ENCODE data around the gene NOP56.
"Not testable (repeated sequence)": the region's sequence is repeated elsewhere in the genome, so short reads cannot be mapped to it uniquely, and the experiment has no call there.

The NOP56 gene

DNA sequence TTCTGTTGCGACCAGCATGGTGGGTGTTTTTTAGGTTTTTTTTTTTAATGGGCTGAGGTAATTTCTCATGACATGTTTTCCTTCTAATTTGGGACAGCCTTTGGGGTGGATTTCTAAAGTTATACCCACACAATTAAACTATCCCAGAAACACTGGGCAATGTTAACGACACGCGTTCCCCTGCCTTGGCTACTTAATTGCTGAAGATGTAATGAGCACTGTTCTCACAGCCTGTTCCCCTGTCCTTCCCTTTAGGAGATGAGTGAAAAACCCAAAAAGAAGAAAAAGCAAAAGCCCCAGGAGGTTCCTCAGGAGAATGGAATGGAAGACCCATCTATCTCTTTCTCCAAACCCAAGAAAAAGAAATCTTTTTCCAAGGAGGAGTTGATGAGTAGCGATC, 5.2 kb downstream of the NOP56 start:
- no peak overlapping the region for H3K4me3 Mint-ChIP-seq
- peak overlapping the region in 1 of 2 donors; percentile 75 for H3K27ac Mint-ChIP-seq
- H3K9me3 Mint-ChIP-seq = no peaks in the 10 kb centered on the region
- no peak for DNase-seq
- H3K4me1 Mint-ChIP-seq = peaks cover 71% of the 10 kb centered on the region
- no peaks in the 10 kb centered on the region for H3K27me3 Mint-ChIP-seq
- no peak for ATAC-seq

DNA sequence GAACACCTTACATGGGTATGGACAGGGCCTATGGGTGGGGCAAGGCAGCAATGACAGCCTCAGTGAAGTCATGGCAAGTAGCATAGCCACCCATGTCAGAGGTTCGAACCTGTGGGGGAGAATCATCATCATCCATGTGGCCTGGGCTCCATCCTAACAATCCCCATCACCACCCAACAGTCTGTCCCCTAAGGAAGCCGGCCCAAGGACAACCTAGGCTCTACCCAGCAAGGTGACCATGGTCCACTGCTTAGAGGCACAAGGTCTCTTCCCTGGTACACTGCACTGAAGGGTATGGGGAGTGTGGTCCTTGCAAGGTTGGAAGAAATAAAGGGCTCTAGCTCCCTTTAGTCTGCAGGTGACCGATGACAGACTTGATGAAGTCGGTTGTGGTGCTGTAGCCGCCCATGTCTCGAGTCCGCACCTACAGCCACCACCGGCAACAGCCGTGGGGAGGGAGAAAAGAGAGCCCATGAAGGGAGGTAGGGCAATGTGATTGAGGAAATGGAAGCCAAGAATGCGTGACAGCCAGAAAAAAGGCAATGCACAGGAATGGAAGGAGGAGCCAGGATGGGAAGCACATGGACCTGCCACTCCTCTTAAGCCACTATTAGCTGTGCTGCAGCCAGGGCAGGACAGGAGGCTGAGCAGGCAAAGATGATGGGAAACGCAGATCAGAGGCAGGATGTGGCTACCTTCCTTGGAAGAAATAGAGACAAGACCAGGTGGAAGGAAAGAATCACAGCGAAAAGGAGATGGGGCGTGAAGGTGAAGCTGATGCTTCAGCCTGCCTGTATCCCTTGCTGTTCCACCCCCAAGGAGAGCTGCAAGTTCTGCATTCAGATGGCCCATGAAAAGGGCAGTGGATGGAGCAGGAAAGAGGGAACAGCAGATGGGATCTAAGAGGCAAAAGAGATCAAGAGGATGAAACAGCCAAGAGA, 6.3 kb downstream of the NOP56 start:
- Mint-ChIP-seq H3K4me3 (peak overlapping the region in 1 of 2 donors; percentile 27), H3K4me1 (peaks cover 78% of the 10 kb centered on the region), H3K27me3 (no peaks in the 10 kb centered on the region), H3K27ac (peak overlapping the region; percentile 22 to 76), H3K9me3 (no peaks in the 10 kb centered on the region)
- DNase-seq = no peak
- ATAC-seq = peak; percentile 39

DNA sequence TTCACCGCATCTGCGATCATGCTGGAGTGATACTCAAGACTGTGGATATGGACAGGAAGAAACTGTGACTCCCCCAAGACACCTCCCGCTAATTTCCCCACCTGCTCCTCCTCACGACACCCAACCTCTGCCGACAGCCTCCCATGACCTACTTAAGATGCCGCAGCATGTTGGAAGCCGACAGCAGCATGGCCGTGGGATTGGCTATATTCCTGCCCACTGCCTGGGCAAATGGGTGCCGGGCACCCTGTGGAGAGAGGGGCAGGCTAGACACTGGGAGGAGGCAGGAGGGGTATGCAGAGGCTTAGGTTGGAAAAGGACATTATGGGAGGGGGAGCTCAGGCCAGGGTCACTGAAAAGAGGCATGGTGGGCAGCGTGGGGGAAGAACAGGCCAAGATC, 7.1 kb downstream of the NOP56 start:
- Mint-ChIP-seq H3K4me1 (peaks cover 75% of the 10 kb centered on the region), H3K27me3 (no peaks in the 10 kb centered on the region), H3K4me3 (no peak overlapping the region), H3K27ac (peak overlapping the region in 1 of 2 donors; percentile 30), H3K9me3 (no peaks in the 10 kb centered on the region)
- DNase-seq = no peak
- ATAC-seq = no peak

DNA sequence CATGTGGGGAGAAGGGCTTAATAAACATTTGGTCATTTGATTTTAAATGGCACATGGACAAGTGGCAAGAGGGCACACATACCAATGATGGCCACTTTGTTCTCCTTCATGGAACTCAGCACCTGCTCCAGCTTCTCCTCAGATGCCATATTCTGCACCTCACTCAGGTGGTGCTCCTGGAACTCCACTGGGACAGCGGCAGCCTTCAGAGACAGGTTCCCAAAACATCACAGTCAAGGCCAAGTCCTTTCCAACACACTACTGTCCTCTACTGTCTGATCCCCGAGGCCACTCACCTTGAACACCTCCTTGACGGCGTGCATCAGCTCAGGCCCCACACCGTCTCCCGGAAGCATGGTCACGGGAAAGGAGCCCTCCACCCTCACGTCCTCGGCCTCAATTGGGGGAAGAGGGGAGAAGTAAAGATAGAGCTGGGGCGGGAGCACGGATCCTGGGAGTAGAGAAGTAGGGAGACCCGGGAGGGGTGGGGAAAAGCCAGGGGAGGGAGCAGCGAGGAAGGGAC, 11.0 kb downstream of the NOP56 start:
- Mint-ChIP-seq H3K4me1 (peaks cover 46% of the 10 kb centered on the region), H3K4me3 (peak overlapping the region; percentile 90 to 91), H3K27ac (peak overlapping the region; percentile 96 to 98), H3K9me3 (no peaks in the 10 kb centered on the region), H3K27me3 (no peaks in the 10 kb centered on the region)
- no peak for DNase-seq
- no peak for ATAC-seq

DNA sequence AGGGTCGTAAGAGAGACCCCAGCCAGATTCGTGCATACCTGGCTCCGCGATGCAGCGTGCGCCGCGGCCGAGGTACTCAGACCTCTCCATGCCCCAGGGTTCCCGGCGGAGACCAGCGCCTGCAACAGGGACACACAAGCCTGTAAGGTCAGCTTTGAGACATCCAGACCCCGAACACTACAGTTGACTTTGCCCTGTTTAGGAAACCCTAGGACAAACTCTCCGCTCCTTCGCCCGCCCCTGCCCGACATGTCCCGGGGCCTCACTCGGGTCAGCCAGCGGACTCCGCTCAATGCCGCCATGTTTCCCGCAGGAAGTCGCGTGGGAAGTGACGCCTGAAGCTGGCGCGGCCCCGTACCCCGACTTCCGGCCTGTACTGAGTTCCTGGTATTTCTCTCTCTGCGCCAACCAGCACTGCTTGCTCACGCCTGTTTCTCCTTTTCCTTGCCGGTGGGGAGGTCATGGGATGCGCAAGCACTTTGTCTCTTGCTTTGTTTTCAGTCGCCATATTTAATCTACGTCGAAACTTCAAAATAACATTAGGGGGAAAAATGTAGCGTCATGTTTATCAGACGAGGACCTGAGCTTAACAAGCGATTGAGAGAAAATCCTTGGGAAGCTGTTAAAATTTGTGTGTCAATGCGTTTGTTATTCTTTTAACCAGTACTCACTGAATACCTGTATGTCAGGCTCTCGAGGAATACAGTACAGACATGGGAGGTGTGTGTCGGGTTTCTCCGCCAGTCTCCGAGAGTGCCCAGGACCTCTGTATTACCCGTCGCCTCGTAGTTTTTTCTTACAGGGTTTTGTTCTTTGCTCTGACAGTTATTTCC, 11.7 kb downstream of the NOP56 start, which contains the start of gene IDH3B:
Gene IDH3B, minus strand, starts transcription at position 330 of the 833 bp plus-strand sequence. Its CDS starts 28 bp downstream, at position 302.
- Mint-ChIP-seq H3K4me3 (peak within 1 kb of the TSS; percentile 90 to 91), H3K27me3 (no peaks in the 10 kb centered on the region), H3K9me3 (no peaks in the 10 kb centered on the region), H3K4me1 (peaks cover 39% of the 10 kb centered on the region), H3K27ac (peak within 1 kb of the TSS; percentile 96 to 98)
- ATAC-seq (peak; percentile 98), DNase-seq (peak; percentile 83 to 91)

DNA sequence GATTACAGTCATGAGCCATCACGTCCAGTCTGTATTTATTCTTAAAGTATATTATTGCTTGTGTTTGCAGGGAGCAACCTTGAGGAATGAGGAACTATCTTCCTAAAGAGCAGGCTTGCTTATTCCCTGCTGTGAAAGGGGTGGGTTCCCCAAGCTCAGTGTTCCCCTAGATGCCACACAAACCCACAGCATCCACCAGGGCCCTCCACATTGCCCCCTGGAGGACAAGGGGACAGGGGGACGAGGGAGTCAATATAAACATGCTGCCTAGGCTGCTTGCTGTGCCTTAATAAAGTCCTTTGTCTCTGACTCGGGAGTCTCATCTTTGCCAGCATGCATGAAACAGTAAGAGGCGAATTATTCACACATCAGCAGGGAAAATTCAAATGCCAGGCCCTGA, 19.5 kb downstream of the NOP56 start:
- no peaks in the 10 kb centered on the region for H3K4me1 Mint-ChIP-seq
- no peak overlapping the region for H3K27ac Mint-ChIP-seq
- no peaks in the 10 kb centered on the region for H3K9me3 Mint-ChIP-seq
- ATAC-seq (peak; percentile 43), DNase-seq (no peak)
- H3K27me3 Mint-ChIP-seq = no peaks in the 10 kb centered on the region
- H3K4me3 Mint-ChIP-seq = no peak overlapping the region

DNA sequence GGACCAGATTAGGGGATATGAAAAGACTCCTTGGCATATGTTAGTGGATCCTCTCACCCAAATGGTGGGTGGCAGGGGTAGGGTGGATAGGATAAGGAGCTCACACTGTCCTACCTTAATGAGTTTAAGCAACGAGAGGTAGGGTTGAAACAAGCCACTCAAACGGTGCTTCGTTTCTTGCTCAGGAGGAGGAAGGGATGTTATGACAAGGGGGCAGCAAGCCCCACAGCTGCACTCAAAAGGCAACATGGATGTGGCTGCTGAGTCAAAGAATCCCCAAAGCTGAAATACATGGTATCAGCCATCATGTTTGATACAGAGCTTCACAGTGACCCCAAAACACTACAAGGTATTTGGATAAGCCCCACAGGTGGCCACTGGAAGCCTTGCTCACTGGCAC, 20.0 kb downstream of the NOP56 start:
- Mint-ChIP-seq H3K27me3 (no peaks in the 10 kb centered on the region), H3K9me3 (no peaks in the 10 kb centered on the region), H3K27ac (no peak overlapping the region), H3K4me3 (no peak overlapping the region), H3K4me1 (no peaks in the 10 kb centered on the region)
- no peak for ATAC-seq
- DNase-seq = no peak

DNA sequence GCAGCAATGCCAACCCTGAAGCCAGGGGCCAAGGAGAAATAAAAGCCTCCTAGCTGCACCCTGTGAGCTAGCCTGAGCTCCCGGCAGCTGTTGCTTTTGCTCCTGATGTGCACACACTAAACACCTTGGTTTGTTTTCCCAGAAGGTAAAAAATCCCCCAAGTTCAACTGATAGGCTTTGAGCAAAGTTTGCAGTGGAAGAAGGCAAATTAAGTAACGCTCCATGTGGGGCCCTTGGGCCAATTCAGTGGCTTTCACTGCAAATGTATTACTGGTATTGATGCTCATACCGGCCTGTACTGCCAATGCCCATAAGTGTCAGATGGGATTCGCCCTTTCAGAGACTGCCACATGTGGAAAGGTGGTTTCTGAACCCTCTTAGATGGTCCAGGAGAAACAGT, 21.0 kb downstream of the NOP56 start:
- no peaks in the 10 kb centered on the region for H3K27me3 Mint-ChIP-seq
- H3K9me3 Mint-ChIP-seq = no peaks in the 10 kb centered on the region
- ATAC-seq (no peak), DNase-seq (no peak)
- H3K4me3 Mint-ChIP-seq = no peak overlapping the region
- H3K27ac Mint-ChIP-seq = no peak overlapping the region
- H3K4me1 Mint-ChIP-seq = no peaks in the 10 kb centered on the region

DNA sequence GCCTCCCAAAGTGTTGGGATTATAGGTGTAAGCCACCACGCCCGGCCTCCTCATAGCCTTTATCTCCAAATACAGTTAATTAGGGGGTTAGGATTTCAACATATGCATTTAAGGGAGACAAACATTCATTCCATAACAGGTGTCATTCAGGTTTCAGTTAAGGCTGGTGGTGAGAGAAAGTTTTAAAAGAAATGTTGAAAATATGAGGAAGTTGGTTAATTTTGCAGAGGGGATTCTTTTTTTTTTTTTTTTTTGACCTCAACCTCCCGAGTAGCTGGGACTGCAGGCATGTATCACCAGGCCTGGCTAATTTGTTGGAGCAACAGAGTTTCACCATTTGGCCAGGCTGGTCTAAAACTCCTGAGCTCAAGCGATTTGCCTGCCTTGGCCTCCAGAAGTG, 27.6 kb downstream of the NOP56 start:
- Mint-ChIP-seq H3K27me3 (peaks cover 40% of the 10 kb centered on the region), H3K27ac (no peak overlapping the region)

DNA sequence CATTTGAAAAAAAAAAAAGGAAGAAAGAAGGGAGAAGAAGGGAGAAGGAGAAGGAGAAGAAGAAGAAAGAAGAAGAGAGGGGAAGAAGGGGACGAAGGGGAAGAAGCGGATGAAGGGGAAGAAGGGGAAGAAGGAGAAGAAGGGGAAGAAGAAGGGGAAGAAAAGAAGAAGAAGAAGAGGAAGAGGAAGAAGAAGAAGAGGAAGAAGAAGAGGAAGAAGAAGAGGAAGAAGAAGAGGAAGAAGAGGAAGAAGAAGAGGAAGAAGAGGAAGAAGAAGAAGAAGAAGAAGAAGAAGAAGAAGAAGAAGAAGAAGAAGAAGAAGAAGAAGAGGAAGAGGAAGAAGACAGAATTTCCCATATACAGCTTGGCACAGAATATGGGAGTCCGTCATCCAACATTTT, 29.6 kb downstream of the NOP56 start:
- not testable (repeated sequence) for H3K9me3 Mint-ChIP-seq, H3K4me1 Mint-ChIP-seq, DNase-seq, H3K4me3 Mint-ChIP-seq, H3K27ac Mint-ChIP-seq, ATAC-seq
- peaks cover 44% of the 10 kb centered on the region for H3K27me3 Mint-ChIP-seq

More for the DNA sequence above, 27.6 kb downstream of the NOP56 start:
- ATAC-seq (no peak), DNase-seq (no peak)
- no peaks in the 10 kb centered on the region for H3K9me3 Mint-ChIP-seq
- H3K4me3 Mint-ChIP-seq = no peak overlapping the region
- H3K4me1 Mint-ChIP-seq = no peaks in the 10 kb centered on the region

DNA sequence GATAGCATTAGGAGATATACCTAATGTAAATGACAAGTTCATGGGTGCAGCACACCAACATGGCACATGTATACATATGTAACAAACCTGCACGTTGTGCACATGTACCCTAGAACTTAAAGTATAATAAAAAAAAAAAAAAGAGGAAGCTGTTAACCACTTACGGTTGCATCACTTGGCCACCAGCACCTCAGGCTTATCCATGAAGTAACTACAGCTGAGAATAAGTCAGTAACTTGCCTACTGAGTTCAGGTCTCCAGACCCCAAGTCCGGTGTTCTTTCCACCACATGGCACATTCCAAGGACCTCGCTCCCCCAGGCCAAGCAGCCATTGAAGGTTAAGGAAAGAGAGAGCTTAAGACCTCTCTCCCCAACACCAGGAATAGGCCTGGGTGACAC, 32.4 kb downstream of the NOP56 start:
- ATAC-seq, DNase-seq, H3K4me3 Mint-ChIP-seq, H3K9me3 Mint-ChIP-seq, H3K27ac Mint-ChIP-seq: not testable (repeated sequence)
- Mint-ChIP-seq H3K27me3 (peaks cover 50% of the 10 kb centered on the region), H3K4me1 (peaks cover 14% of the 10 kb centered on the region)

GRCh38 chr20:2687514-2687913, 35.1 kb downstream of the NOP56 start:
- DNase-seq = no peak
- H3K27ac Mint-ChIP-seq = peak overlapping the region in 1 of 2 donors; percentile 70
- ATAC-seq = no peak
- H3K4me3 Mint-ChIP-seq = peak overlapping the region in 1 of 2 donors; percentile 61
- H3K9me3 Mint-ChIP-seq = no peaks in the 10 kb centered on the region
- peaks cover 56% of the 10 kb centered on the region for H3K27me3 Mint-ChIP-seq
- H3K4me1 Mint-ChIP-seq = peaks cover 31% of the 10 kb centered on the region

DNA sequence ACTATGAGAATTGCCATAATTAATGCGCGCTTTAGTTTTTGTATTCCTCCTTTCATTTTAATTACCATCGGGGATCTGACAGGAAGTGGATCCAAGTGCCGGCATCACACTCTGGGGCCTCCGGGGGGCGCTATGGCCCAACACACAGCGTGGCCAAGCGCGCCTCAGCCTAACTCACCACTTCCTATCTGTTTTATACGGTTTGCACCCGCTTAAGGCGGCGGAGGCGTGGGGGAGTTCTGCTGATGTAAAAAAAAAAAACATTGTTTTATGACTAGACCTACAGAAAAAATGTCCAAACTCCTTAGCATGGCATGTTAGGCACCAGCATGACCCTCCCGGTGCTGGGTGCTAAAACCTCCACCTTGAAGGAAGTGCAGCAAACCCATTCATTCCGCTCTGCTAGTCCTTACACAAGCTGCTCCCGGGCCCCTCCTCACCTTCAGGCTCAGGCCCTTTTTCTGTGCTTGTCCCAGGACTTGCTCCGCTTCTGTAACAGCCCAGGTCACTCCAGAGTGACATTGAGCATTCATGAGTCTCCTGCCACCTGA, 35.7 kb downstream of the NOP56 start:
- ATAC-seq = peak; percentile 87
- Mint-ChIP-seq H3K4me1 (peaks cover 31% of the 10 kb centered on the region), H3K4me3 (peak overlapping the region; percentile 55 to 61), H3K27ac (peak overlapping the region in 1 of 2 donors; percentile 7), H3K27me3 (peaks cover 50% of the 10 kb centered on the region), H3K9me3 (no peaks in the 10 kb centered on the region)
- DNase-seq = peak; percentile 79 to 87

DNA sequence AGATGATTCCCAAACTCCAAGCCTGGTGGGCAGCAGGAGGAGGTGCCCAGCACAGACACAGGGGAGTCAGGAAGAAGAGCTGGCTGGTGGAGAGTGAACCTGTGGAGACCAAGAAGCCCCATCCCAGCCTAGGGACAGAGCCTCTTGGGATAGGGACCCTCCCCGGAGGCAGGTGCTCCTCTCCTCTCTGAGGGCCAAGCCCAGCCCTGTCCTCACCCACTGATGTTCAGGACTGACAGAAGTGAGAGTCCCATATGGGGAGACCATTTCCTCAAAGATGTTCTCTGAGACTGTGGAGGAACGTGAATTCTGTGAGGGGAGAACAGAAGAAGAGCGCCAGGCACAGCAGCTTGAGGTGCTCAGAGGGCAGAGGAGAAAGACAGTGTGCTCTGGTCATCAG, 37.8 kb downstream of the NOP56 start:
- ATAC-seq (no peak), DNase-seq (no peak)
- no peak overlapping the region for H3K4me3 Mint-ChIP-seq
- no peak overlapping the region for H3K27ac Mint-ChIP-seq
- H3K27me3 Mint-ChIP-seq = peaks cover 51% of the 10 kb centered on the region
- H3K4me1 Mint-ChIP-seq = peaks cover 31% of the 10 kb centered on the region
- H3K9me3 Mint-ChIP-seq = no peaks in the 10 kb centered on the region

GRCh38 chr20:2690718-2691117, 38.3 kb downstream of the NOP56 start:
- Mint-ChIP-seq H3K4me1 (peaks cover 31% of the 10 kb centered on the region), H3K9me3 (no peaks in the 10 kb centered on the region), H3K27ac (no peak overlapping the region), H3K27me3 (peaks cover 53% of the 10 kb centered on the region), H3K4me3 (peak overlapping the region in 1 of 2 donors; percentile 83)
- DNase-seq = no peak
- no peak for ATAC-seq

All from stimulated activated naive CD8-positive, alpha-beta T cell treated with anti-CD3 and anti-CD28 coated beads, Interleukin-15, amount 100 ng/mL, for 72 hours (primary cell).